GM12864 (cell line): ENCODE measurements around the gene CDR2.
"Not testable (repeated sequence)": the region's sequence is repeated elsewhere in the genome, so short reads cannot be mapped to it uniquely, and the experiment has no call there.

Experiments used
- DNase-seq: peaks from one replicate; pipeline ENCODE4 v3.0.0-alpha.2; 2011; ENCODE audit warnings: low read depth
- H3K4me3 ChIP-seq: 2 replicates; pipeline ENCODE4 v1.5.1; 2011; ENCODE audit warnings: mild to moderate bottlenecking, low read depth, low read length, control low read depth
- CTCF ChIP-seq: IDR thresholded peaks from 2 replicates; pipeline ENCODE4 v1.5.1; 2011; ENCODE audit warnings: low read depth, mild to moderate bottlenecking, moderate library complexity, low read length, control low read depth, inconsistent platforms; ENCODE audit errors: missing control alignments

CDR2 gene

DNA sequence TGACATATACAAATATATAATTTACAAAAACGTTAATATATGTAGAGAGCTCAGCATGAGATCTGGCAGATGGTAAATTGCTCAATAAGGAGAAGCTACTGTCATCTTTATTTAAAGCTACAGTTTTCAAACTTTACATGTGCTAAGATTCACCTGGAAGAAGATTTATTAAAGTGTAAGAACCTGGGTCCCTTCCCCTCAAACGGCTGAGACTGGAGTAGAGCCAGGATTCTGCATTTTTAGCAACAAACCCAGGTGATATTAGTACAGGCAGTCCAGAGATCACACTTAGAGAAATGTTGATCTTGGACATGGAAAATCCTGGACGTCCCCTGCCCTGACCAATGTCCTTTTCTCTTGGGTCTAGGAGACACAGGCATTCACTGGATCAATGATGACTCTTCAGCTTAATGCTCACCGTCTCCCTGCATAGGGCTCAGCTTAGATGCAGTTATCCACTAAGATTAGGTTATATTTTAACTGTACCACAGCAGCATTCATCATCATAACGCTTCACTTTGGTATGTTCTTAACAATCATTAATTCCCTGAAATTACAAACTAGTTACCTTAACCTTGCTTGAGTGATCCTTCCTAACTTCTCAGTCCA lies 20.4 kb downstream of the CDR2 start:
- no peak for DNase-seq
- no peak for TF ChIP-seq CTCF
- no peak overlapping the region for H3K4me3 ChIP-seq

GRCh38 chr16:22353191-22353919 lies 21.1 kb downstream of the CDR2 start:
- DNase-seq = no peak
- H3K4me3 ChIP-seq = no peak overlapping the region
- no peak for TF ChIP-seq CTCF

- no peak overlapping the region for H3K4me3 ChIP-seq
- DNase-seq = no peak
- no peak for TF ChIP-seq CTCF
These were observed 21.7 kb downstream of the CDR2 start for GRCh38 chr16:22352723-22353122.

- DNase-seq = no peak
- no peak overlapping the region for H3K4me3 ChIP-seq
- TF ChIP-seq CTCF = no peak
These were observed 22.3 kb downstream of the CDR2 start for GRCh38 chr16:22352140-22352539.

GRCh38 chr16:22351017-22351416 lies 23.4 kb downstream of the CDR2 start:
- not testable (repeated sequence) for DNase-seq, H3K4me3 ChIP-seq

DNA sequence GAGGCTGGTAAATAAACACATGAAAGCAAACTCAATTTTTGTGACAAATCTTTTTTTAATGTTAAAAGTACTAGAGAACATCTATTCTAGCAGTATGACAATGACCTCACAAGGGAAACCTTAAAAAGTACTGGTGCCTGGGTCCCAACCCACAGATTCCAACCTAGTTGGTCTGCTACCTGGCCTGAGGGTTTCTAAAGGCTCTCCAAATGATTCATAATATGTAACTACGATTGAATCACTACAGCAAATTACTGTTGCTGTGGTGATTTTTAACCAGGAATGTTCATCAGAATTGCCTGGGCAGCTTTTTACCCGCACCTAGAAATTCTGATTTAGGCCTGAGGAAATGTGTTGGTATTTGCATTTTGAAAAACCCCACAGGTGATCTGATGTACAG lies 26.1 kb downstream of the CDR2 start:
- DNase-seq = no peak
- TF ChIP-seq CTCF = no peak
- H3K4me3 ChIP-seq = no peak overlapping the region

- no peak for DNase-seq
- no peak for TF ChIP-seq CTCF
- no peak overlapping the region for H3K4me3 ChIP-seq
These were observed 27.2 kb downstream of the CDR2 start for GRCh38 chr16:22347100-22347820.
